OCI-LY1 (cell line): ENCODE measurements around the gene LRRC25.

Experiments
- EZH2 ChIP-seq: fragments of 200-600 bp; sonication (generic), shearing (Covaris generic); IDR thresholded peaks from 2 replicates; pipeline ENCODE4 v1.8.0; 2017; ENCODE audit warnings: borderline replicate concordance, mixed run types, mild to moderate bottlenecking, antibody characterized with exemption, low read length, moderate library complexity, mixed read lengths
- TF ChIP-seq, protein P1 (sequence below): fragments of 200-600 bp; sonication (generic), shearing (Covaris generic); IDR thresholded peaks from 2 replicates; pipeline ENCODE4 v1.5.1; 2017; ENCODE audit warnings: mild to moderate bottlenecking, antibody characterized with exemption, low read length, moderate library complexity, mixed read lengths

- TF ChIP-seq, protein P1, sequence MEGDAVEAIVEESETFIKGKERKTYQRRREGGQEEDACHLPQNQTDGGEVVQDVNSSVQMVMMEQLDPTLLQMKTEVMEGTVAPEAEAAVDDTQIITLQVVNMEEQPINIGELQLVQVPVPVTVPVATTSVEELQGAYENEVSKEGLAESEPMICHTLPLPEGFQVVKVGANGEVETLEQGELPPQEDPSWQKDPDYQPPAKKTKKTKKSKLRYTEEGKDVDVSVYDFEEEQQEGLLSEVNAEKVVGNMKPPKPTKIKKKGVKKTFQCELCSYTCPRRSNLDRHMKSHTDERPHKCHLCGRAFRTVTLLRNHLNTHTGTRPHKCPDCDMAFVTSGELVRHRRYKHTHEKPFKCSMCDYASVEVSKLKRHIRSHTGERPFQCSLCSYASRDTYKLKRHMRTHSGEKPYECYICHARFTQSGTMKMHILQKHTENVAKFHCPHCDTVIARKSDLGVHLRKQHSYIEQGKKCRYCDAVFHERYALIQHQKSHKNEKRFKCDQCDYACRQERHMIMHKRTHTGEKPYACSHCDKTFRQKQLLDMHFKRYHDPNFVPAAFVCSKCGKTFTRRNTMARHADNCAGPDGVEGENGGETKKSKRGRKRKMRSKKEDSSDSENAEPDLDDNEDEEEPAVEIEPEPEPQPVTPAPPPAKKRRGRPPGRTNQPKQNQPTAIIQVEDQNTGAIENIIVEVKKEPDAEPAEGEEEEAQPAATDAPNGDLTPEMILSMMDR: no peak
- no peak for TF ChIP-seq EZH2
Observed at GRCh38 chr19:18433735-18434398, 36.4 kb upstream of the LRRC25 start.
